Spleen (tissue), 7 donors: ENCODE data around the gene SNX10.

Experiments used
- POLR2A ChIP-seq, 3 donors: fragments of 450-650 bp; IDR thresholded peaks; one replicate each; pipeline ENCODE4 v1.5.1; 2017; ENCODE audit warnings: antibody characterized with exemption in 3 of 3, mild to moderate bottlenecking in 1 of 3
- POLR2AphosphoS5 ChIP-seq, 3 donors: sonication (generic); formaldehyde crosslinking; IDR thresholded peaks; one replicate each; pipeline ENCODE4 v1.5.1; 2017; ENCODE audit warnings: antibody characterized with exemption in 3 of 3
- TF ChIP-seq, protein P1 (sequence below), 11 experiments: fragments of 200-600 bp in 7 of 11; fragments of 450-650 bp in 4 of 11; sonication (generic) in 4 of 11; IDR thresholded peaks in 8 of 11; conservative IDR thresholded peaks in 3 of 11; 1 replicate in 7 of 11; 2 replicates in 4 of 11; pipeline versions ENCODE4 v1.4.0 to v1.8.0; 2016 to 2021; ENCODE audit warnings: antibody characterized with exemption in 11 of 11, inconsistent platforms in 4 of 11, mild to moderate bottlenecking in 1 of 11
- donor health status: DM: no; HTN: no; CAD: no; lungs with moderate emphysema.
- donor health status: DM: no; HTN: no; CAD: no.
- donor health status: DM: no; HTN: no; CAD: no.

- TF ChIP-seq, protein P1, sequence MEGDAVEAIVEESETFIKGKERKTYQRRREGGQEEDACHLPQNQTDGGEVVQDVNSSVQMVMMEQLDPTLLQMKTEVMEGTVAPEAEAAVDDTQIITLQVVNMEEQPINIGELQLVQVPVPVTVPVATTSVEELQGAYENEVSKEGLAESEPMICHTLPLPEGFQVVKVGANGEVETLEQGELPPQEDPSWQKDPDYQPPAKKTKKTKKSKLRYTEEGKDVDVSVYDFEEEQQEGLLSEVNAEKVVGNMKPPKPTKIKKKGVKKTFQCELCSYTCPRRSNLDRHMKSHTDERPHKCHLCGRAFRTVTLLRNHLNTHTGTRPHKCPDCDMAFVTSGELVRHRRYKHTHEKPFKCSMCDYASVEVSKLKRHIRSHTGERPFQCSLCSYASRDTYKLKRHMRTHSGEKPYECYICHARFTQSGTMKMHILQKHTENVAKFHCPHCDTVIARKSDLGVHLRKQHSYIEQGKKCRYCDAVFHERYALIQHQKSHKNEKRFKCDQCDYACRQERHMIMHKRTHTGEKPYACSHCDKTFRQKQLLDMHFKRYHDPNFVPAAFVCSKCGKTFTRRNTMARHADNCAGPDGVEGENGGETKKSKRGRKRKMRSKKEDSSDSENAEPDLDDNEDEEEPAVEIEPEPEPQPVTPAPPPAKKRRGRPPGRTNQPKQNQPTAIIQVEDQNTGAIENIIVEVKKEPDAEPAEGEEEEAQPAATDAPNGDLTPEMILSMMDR (IDR thresholded peaks at IDR 0.05 in 8 of 11, conservative IDR thresholded peaks at IDR 0.05 in 3 of 11), result no peak
- TF ChIP-seq POLR2A (IDR thresholded peaks at IDR 0.05), result no peak
- TF ChIP-seq POLR2AphosphoS5 (IDR thresholded peaks at IDR 0.05), result no peak
Observed at GRCh38 chr7:26399736-26400135, 108.1 kb downstream of the SNX10 start.
